ENCODE data around the gene TENT5A.

Gene TENT5A

GRCh38 chr6:81704700-81705099, 47.8 kb downstream of the TENT5A start:
- no peak overlapping the region for H3K4me3 ChIP-seq (replicated peaks; ENCODE audit: low read depth, low read length)
- DNase-seq (ENCODE audit: low read depth): no peak
- no peak for TF ChIP-seq CTCF (IDR thresholded peaks at IDR 0.05; ENCODE audit: low read length, missing control alignments)

- no peak overlapping the region for H3K4me3 ChIP-seq (replicated peaks; ENCODE audit: low read depth, low read length)
- no peak for DNase-seq (ENCODE audit: low read depth)
- no peak for TF ChIP-seq CTCF (IDR thresholded peaks at IDR 0.05; ENCODE audit: low read length, missing control alignments)
These were observed 52.1 kb downstream of the TENT5A start for GRCh38 chr6:81700414-81700813.

GRCh38 chr6:81697559-81697958, 54.9 kb downstream of the TENT5A start:
- peak; percentile 44 for DNase-seq (ENCODE audit: low read depth)
- TF ChIP-seq CTCF (IDR thresholded peaks at IDR 0.05; ENCODE audit: low read length, missing control alignments): no peak

GRCh38 chr6:81696524-81696923, 56.0 kb downstream of the TENT5A start:
- no peak for DNase-seq (ENCODE audit: low read depth)
- no peak for TF ChIP-seq CTCF (IDR thresholded peaks at IDR 0.05; ENCODE audit: low read length, missing control alignments)

More at GRCh38 chr6:81697559-81697958, 54.9 kb downstream of the TENT5A start:
- no peak overlapping the region for H3K4me3 ChIP-seq (replicated peaks; ENCODE audit: low read depth, low read length)

More at GRCh38 chr6:81696524-81696923, 56.0 kb downstream of the TENT5A start:
- H3K4me3 ChIP-seq (replicated peaks; ENCODE audit: low read depth, low read length): no peak overlapping the region
